ENCODE data around the gene SLC37A3.
"Not testable (repeated sequence)": the region's sequence is repeated elsewhere in the genome, so short reads cannot be mapped to it uniquely, and the experiment has no call there.

Gene SLC37A3

GRCh38 chr7:140317597-140317996 is 80.7 kb downstream of the SLC37A3 start:
- no peak for FAIRE-seq
- DNase-seq (ENCODE audit: insufficient read length, low spot score) = no peak

DNA sequence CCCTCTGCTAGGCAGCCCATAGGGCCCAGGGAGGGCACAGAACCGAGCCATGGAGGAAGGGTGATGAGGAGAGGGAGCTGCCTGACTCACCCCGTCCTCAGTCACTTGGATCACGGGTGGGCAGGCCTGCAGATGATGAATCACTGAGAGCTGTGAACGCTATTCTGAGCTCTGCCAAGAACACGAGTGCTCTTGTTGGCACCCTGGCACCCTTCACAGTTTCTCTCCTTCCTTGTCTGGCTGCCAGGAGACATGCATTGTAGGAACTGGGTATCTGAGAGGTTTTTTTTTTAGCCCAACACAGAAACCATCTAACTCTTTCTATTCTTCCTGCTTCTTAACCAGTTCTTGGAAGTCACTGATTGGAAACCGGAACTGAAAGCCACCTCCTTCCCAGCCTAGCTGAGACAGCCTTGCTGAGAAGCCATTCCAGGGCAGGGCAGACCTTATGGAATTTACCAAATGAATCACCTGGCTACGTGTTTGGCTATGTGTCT is 82.1 kb downstream of the SLC37A3 start:
- no peak for FAIRE-seq
- no peak for DNase-seq (ENCODE audit: insufficient read length, low spot score)

DNA sequence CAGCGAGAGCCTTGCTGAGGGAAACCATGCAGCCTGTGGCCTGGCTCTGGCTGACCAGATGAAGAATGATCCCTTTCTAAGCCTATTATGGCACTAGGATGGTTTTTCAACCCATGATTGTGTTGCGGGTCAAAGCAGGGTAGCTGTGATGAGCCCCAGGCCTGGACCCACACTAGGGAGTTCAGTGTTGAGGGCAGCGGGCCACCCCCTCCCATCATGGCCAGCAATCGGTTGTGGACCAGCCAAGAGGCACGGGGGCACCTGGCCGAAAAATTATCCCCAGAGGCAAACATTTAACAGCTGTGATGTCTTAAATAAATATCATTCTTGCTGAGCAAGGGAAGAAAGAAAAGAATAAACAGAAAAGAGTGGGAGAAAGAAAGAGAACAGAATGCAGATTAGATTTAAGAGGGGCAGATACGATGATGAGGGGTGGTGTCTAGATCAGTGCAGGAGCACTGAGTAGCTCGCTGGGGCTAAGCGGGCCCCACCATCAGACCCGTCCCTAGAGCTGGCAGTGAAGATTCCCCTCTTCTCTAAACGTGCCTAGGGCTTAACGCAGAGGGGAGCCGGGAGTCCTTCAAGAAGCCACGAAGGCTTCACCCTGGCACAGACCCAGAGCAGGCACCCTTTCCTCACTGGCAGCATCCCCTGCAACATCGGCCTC is 82.7 kb downstream of the SLC37A3 start:
- DNase-seq (ENCODE audit: insufficient read length, low spot score) (no peak), FAIRE-seq (no peak)

DNA sequence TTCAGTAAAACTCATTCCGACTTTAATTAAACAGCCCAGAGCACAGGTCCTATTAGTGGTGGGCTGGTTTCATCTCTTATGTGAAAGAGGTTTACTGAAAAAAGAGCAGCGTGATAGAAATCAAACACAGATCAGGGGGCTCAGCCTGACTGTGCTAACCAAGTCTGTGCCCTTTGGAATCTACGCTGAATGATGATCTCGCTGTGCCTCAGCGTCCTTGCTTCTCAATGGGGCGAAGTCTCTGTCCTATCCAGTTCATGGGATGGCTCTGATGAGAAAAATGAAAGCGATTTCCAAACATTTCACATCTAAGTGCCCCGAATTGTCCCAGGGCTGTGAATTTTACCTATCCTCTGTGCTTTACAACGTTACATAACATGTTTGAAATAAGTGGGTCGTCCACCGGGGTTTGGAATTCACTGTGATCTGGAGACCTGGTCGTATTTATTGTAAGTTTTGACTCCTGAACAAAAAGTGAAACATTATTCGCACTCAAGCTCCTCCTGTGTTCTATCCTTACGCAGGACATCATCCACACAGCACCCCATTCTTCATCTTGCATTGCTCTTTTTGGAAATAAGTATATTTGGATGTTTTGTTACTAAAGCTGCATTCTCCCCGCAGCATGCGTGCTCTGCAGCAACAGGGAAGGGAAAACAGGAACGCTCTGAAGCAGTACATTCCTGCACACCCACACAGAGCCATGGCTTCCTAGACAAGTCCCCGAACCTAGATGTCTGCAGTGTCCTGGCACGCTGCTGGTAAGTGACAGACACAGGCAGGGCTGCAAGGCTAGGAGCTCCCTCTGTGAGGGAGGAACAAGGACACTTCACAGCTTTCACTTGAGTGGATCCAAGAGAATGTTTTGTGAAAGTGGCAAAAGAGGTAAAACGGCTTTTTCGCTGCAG is 83.5 kb downstream of the SLC37A3 start:
- FAIRE-seq = no peak

GRCh38 chr7:140312141-140312846 is 86.0 kb downstream of the SLC37A3 start:
- no peak for FAIRE-seq
- no peak for DNase-seq (ENCODE audit: insufficient read length, low spot score)

More for the DNA sequence above, 83.5 kb downstream of the SLC37A3 start:
- DNase-seq (ENCODE audit: insufficient read length, low spot score) = no peak

DNA sequence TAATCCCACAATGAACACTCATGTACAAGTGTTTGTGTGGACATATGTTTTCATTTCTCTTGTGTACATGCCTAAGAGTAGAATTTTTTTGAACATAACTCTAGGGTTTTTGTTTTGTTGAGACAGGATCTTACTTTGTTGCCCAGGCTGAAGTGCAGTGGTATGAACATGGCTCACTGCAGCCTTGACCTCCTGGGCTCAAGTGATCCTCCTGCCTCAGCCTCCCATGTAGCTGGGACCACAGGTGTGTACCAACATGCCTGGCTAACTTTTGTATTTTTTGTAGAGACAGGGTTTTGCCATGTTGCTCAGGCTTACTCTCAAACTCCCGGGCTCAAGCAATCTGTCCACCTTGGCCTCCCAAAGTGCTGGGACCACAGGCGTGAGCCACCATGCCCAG is 87.2 kb downstream of the SLC37A3 start:
- FAIRE-seq; DNase-seq (ENCODE audit: insufficient read length, low spot score): not testable (repeated sequence)

DNA sequence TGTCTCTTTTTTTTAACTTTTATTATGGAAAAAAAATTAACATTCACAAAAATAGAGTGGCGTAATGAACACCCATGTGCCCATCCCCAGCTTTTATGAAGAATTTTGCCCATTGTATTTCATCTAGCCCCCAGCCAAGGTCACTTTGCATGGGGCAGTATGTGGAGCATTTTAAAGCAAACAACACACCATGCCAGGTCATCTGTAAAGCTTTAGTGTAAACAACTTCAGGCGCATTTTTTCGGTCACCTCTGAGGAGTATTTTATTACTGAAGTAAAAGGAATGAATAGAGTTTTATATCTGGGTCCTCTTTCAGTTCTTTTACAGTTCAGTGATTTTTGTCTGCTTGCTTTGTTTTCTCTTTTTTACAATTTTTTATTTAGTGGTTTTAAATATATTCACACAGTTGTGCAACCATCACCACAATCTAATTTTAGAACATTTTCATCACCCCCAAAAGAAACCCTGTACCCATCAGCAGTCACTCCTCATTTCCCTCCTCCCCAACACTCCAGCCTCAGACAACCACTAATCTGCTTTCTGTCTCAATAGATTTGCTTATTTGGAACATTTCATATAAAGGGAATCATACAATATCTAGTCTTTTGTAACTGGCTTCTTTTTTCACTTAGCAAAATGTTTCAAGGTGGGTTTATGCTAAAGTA is 87.9 kb downstream of the SLC37A3 start:
- DNase-seq (ENCODE audit: insufficient read length, low spot score) (no peak), FAIRE-seq (no peak)

DNA sequence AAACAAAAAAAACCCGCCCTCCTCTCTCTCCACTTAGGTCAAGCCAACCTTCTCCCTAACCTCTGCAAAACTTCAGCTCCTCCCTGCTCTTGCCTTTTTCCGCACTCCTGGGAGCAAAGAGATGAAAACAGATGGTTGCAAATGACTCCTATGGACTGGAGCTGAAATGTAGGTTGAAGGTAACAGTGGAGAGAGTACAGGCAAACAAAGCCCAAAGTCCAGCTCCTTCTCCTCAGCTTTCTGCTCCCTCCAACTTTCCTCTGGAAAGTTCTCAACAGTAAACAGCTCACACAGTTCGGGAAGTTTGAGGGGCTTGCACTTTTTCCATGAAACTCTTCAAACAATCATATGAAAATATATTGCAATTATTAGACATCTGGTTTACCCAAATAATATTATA is 90.3 kb downstream of the SLC37A3 start:
- DNase-seq (ENCODE audit: insufficient read length, low spot score) (no peak), FAIRE-seq (no peak)

GRCh38 chr7:140304191-140304799 is 94.0 kb downstream of the SLC37A3 start:
- FAIRE-seq (no peak), DNase-seq (ENCODE audit: insufficient read length, low spot score) (no peak)

- DNase-seq (ENCODE audit: insufficient read length, low spot score) (no peak), FAIRE-seq (no peak)
These were observed 97.8 kb downstream of the SLC37A3 start for GRCh38 chr7:140300243-140301136.

- DNase-seq (ENCODE audit: insufficient read length, low spot score) (no peak), FAIRE-seq (no peak)
These were observed 100.1 kb downstream of the SLC37A3 start for GRCh38 chr7:140298213-140298612.

- DNase-seq (ENCODE audit: insufficient read length, low spot score) = no peak
- no peak for FAIRE-seq
These were observed 101.1 kb downstream of the SLC37A3 start for GRCh38 chr7:140297192-140297591.

- DNase-seq (ENCODE audit: insufficient read length, low spot score) = no peak
- FAIRE-seq = no peak
These were observed 103.0 kb downstream of the SLC37A3 start for GRCh38 chr7:140295224-140295738.

- no peak for FAIRE-seq
- DNase-seq (ENCODE audit: insufficient read length, low spot score) = no peak
These were observed 103.9 kb downstream of the SLC37A3 start for GRCh38 chr7:140294454-140294853.

DNA sequence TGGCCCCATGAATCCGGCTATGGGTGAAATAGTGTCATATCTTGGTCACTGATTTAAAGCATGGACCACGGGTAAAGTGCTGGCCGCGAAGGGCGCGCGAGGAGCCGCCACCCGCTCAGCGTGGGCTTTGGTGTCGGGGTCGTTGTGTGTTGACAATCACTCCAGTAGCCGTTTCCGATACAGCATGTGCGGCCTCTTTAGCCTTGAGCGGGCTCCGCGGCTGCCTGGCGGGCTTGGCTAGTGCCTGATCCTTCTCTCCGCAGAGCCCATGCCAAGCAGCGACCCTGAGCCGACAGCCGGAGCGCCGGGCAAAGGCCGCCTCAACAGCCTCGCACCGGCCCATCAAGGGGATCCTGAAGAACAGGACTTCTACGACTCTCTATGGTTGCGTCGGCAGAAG is 105.9 kb downstream of the SLC37A3 start:
- no peak for DNase-seq (ENCODE audit: insufficient read length, low spot score)
- no peak for FAIRE-seq

DNA sequence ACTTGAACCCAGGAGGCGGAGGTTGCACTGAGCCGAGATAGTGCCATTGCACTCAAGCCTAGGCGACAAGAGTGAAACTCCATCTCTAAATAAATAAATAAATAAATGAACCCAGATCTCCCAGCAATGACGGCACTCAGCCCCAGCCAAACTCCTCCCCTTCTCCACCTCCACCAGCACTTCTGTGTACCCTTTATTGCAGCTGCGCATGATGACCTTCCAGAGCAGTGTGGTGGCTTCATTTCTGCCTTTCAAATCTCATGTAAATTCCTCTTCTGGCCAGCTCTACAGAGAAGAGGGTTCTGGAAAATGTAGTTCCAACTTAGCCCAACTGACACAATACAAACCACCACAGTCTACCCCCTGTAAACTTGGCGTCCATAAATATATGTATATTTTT is 108.5 kb downstream of the SLC37A3 start:
- FAIRE-seq = no peak
- DNase-seq (ENCODE audit: insufficient read length, low spot score) = no peak

- FAIRE-seq = no peak
These were observed 110.3 kb downstream of the SLC37A3 start for GRCh38 chr7:140287988-140288387.

GRCh38 chr7:140285938-140286337 is 112.4 kb downstream of the SLC37A3 start:
- no peak for DNase-seq (ENCODE audit: insufficient read length, low spot score)
- no peak for FAIRE-seq

More at GRCh38 chr7:140287988-140288387, 110.3 kb downstream of the SLC37A3 start:
- DNase-seq (ENCODE audit: insufficient read length, low spot score) = no peak

GRCh38 chr7:140284062-140284461 is 114.3 kb downstream of the SLC37A3 start:
- FAIRE-seq (no peak), DNase-seq (ENCODE audit: insufficient read length, low spot score) (no peak)

Measured in GM19239 (cell line).